SH-SY5Y (cell line): Measurements from ENCODE around the gene IGSF11.

Experiments used
- GATA2 ChIP-seq: IDR thresholded peaks from 2 replicates; pipeline ENCODE4 v1.6.1; 2011; ENCODE audit warnings: mild to moderate bottlenecking, low read depth, low read length
- GATA3 ChIP-seq: IDR thresholded peaks from 2 replicates; pipeline ENCODE4 v1.6.1; 2011; ENCODE audit warnings: low read depth, mild to moderate bottlenecking, low read length, moderate library complexity

DNA sequence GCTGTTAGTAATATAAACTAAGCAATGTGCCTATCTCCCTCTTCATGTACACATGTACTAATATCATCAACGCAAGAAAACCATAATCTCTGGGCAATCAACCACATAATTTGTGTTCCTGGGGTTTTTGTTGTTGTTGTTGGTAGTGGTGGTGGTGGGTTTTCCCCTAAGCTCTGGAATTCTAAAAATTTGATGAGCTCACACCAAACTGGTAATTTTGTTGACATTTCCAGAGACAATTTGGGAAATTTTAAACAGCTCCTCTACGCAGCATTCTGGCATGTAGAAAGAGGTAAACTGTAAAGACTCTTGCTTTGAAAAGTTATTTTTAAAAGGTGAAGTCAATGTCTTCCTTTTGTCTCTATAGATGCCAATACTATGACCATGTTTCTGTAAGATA lies 126.7 kb downstream of the IGSF11 start:
- TF ChIP-seq GATA2 (no peak), GATA3 (no peak)
